Large intestine (tissue), 12 donors: ENCODE data around the gene OR2T34. TPM values are rescaled to one million over a fixed set of nuclear protein-coding genes. Genes with fewer than 3 reads are reported as not detected.
A peak's percentile ranks its signal among the peaks of the same experiment; 100 is the strongest.
"Not testable (repeated sequence)": the region's sequence is repeated elsewhere in the genome, so short reads cannot be mapped to it uniquely, and the experiment has no call there.

Experiments
- DNase-seq, 2 donors: peaks; one replicate each; pipeline versions ENCODE4 v3.0.0 to v3.0.0-alpha.2; 2013
- H3K27ac ChIP-seq: one replicate; pipeline ENCODE4 v1.5.1; 2013; ENCODE audit warnings: low read length
- H3K27me3 ChIP-seq: 2 replicates; pipeline ENCODE4 v1.6.1; 2013; ENCODE audit warnings: low read length; ENCODE audit not compliant: control insufficient read depth, insufficient read depth
- H3K36me3 ChIP-seq: 2 replicates; pipeline ENCODE4 v1.6.1; 2013; ENCODE audit warnings: low read length; ENCODE audit not compliant: control insufficient read depth, insufficient read depth
- H3K4me1 ChIP-seq: one replicate; pipeline ENCODE4 v1.6.1; 2013; ENCODE audit warnings: low read length; ENCODE audit not compliant: control insufficient read depth, insufficient read depth
- H3K4me3 ChIP-seq: one replicate; pipeline ENCODE4 v1.5.1; 2013; ENCODE audit warnings: low read length
- H3K9me3 ChIP-seq: one replicate; pipeline ENCODE4 v1.6.1; 2013; ENCODE audit warnings: mild to moderate bottlenecking, low read depth, low read length, moderate library complexity; ENCODE audit not compliant: control insufficient read depth
- WGBS: methylation state at CpG from one replicate; pipeline ENCODE4 v1.1.5; 2013; ENCODE audit warnings: low lambda C conversion rate; ENCODE audit not compliant: insufficient coverage; 5-methylcytosine and 5-hydroxymethylcytosine counted together
- long read RNA-seq, 11 donors: transcript quantifications; one replicate each; lab custom pipeline, GENCODE V29; 2026
- polyA plus RNA-seq: library from polyadenylated mRNA; unstranded; fragments of 120-200 nt; gene quantifications from one replicate; pipeline ENCODE4 v1.2.1, GENCODE V29; 2013

OR2T34 gene, protein sequence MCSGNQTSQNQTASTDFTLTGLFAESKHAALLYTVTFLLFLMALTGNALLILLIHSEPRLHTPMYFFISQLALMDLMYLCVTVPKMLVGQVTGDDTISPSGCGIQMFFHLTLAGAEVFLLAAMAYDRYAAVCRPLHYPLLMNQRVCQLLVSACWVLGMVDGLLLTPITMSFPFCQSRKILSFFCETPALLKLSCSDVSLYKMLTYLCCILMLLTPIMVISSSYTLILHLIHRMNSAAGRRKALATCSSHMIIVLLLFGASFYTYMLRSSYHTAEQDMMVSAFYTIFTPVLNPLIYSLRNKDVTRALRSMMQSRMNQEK
- not detected for polyA plus RNA-seq
- long read RNA-seq, donor 1: 0 reads
- long read RNA-seq, donor 2: 0 reads
- long read RNA-seq, donor 3: 0 reads
- long read RNA-seq, donor 4: 0 reads
- long read RNA-seq, donor 5: 0 reads
- long read RNA-seq, donor 6: 0 reads
- long read RNA-seq, donor 7: 0 reads
- long read RNA-seq, donor 8: 0 reads
- long read RNA-seq, donor 9: 0 reads
- long read RNA-seq, donor 10: 0 reads
- long read RNA-seq, donor 11: 0 reads

DNA sequence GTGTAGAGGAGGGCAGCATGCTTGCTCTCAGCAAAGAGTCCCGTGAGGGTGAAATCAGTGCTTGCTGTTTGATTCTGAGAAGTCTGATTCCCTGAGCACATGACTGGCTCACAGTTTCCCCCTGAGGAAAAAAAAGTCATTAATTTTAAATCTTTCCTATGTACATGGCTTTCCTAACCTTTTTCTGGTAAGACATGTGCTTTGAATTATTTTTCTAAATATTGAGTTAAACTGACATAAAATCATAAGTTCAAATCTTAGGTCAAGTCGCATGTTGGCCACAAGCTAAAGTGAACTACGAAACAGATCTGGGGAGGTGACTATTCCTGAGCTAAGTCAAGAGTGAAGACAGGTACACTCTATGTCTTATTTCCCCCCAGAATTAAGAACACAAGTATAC, at the start of gene OR2T34:
OR2T34 (minus strand) TSS at position 101 of the 400 bp plus-strand sequence; CDS start at position 101, 0 bp downstream.
- not testable (repeated sequence) for H3K27me3 ChIP-seq, DNase-seq
- WGBS: no CpG with 5 or more reads among the region's 3 CpGs

GRCh38 chr1:248622570-248623001, 48.0 kb upstream of the OR2T34 start:
- no peaks in the 10 kb centered on the region for H3K36me3 ChIP-seq
- peak in 1 of 2 donors; percentile 33 for DNase-seq
- WGBS: no CpG with 5 or more reads among the region's 4 CpGs
- H3K4me1 ChIP-seq: no peaks in the 10 kb centered on the region
- H3K27ac ChIP-seq: no peak overlapping the region
- H3K4me3 ChIP-seq: no peak overlapping the region
- H3K9me3 ChIP-seq: no peaks in the 10 kb centered on the region
- no peaks in the 10 kb centered on the region for H3K27me3 ChIP-seq

More for the DNA sequence above, at the start of gene OR2T34:
- not testable (repeated sequence) for H3K27ac ChIP-seq, H3K4me1 ChIP-seq, H3K9me3 ChIP-seq, H3K4me3 ChIP-seq, H3K36me3 ChIP-seq

- no peaks in the 10 kb centered on the region for H3K27me3 ChIP-seq
- no peaks in the 10 kb centered on the region for H3K36me3 ChIP-seq
- no peaks in the 10 kb centered on the region for H3K9me3 ChIP-seq
- WGBS: 42% methylated on average over 2 of the region's 7 CpGs
- no peak overlapping the region for H3K4me3 ChIP-seq
- no peak for DNase-seq
- no peak overlapping the region for H3K27ac ChIP-seq
- H3K4me1 ChIP-seq: no peaks in the 10 kb centered on the region
These were observed 47.2 kb upstream of the OR2T34 start for GRCh38 chr1:248621770-248622169.

- Histone ChIP-seq H3K27ac (no peak overlapping the region), H3K4me1 (no peaks in the 10 kb centered on the region), H3K9me3 (no peaks in the 10 kb centered on the region), H3K4me3 (no peak overlapping the region), H3K36me3 (no peaks in the 10 kb centered on the region), H3K27me3 (no peaks in the 10 kb centered on the region)
- 10% methylated on average over 3 of the region's 3 CpGs for WGBS
- peak; percentile 24 to 28 for DNase-seq
These were observed 44.3 kb upstream of the OR2T34 start for GRCh38 chr1:248618878-248619277.

GRCh38 chr1:248618119-248618518, 43.6 kb upstream of the OR2T34 start:
- Histone ChIP-seq H3K36me3 (no peaks in the 10 kb centered on the region), H3K27me3 (no peaks in the 10 kb centered on the region), H3K4me1 (no peaks in the 10 kb centered on the region), H3K27ac (no peak overlapping the region), H3K9me3 (no peaks in the 10 kb centered on the region), H3K4me3 (no peak overlapping the region)
- DNase-seq: no peak
- no CpG with 5 or more reads among the region's 7 CpGs for WGBS

DNA sequence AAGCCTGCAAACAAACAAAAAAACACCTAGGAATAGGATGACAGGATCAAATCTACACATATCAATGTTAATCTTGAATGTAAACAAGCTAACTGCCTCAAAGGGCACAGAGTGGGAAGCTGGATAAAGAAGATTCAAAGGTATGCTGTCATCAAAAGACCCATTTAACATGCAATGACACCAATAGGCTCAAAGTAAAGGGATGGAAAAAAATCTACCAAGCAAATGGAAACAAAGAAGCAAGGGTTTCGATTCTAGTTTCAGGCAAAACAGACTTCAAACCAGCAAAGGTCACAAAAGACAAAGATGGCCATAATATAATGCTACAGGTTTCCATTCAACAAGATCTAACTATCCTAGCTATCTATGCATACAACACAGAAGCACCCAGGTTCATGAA, 39.2 kb upstream of the OR2T34 start:
- Histone ChIP-seq H3K4me3 (no peak overlapping the region), H3K27ac (no peak overlapping the region), H3K4me1 (no peaks in the 10 kb centered on the region), H3K36me3 (no peaks in the 10 kb centered on the region), H3K9me3 (no peaks in the 10 kb centered on the region), H3K27me3 (no peaks in the 10 kb centered on the region)
- WGBS: no CpG with 5 or more reads among the region's 1 CpG
- DNase-seq: no peak

GRCh38 chr1:248611883-248612414, 37.4 kb upstream of the OR2T34 start:
- Histone ChIP-seq H3K4me3 (no peak overlapping the region), H3K4me1 (no peaks in the 10 kb centered on the region), H3K27ac (no peak overlapping the region), H3K27me3 (no peaks in the 10 kb centered on the region), H3K9me3 (no peaks in the 10 kb centered on the region), H3K36me3 (no peaks in the 10 kb centered on the region)
- no CpG with 5 or more reads among the region's 4 CpGs for WGBS
- DNase-seq: no peak

- no peaks in the 10 kb centered on the region for H3K4me1 ChIP-seq
- WGBS: 83% methylated on average over 1 of the region's 3 CpGs
- H3K9me3 ChIP-seq: no peaks in the 10 kb centered on the region
- no peak for DNase-seq
- no peak overlapping the region for H3K27ac ChIP-seq
- no peaks in the 10 kb centered on the region for H3K27me3 ChIP-seq
- H3K4me3 ChIP-seq: no peak overlapping the region
- no peaks in the 10 kb centered on the region for H3K36me3 ChIP-seq
These were observed 35.7 kb upstream of the OR2T34 start for GRCh38 chr1:248610301-248610700.

DNA sequence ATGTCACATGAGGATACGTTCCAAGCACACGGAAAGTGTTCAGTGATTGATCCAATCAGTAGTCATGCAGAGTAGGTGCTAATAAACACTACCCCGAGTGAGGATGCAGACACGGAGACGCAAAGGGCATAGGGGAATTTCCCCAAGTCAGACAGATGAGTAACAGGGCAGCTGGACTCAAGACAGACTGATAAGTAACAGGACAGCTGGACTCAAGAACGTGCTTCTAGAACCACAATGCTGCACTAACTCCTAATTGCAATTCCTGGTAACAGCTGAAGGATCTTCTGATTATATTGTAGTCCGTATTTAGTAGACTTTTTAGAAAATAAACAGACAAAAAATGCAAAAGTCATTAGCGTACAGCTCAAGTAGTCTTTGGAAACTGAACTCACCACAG, 24.8 kb upstream of the OR2T34 start:
- Histone ChIP-seq H3K27ac (no peak overlapping the region), H3K36me3 (no peaks in the 10 kb centered on the region), H3K27me3 (no peaks in the 10 kb centered on the region), H3K9me3 (no peaks in the 10 kb centered on the region), H3K4me1 (no peaks in the 10 kb centered on the region), H3K4me3 (no peak overlapping the region)
- no peak for DNase-seq
- 100% methylated on average over 1 of the region's 8 CpGs for WGBS

DNA sequence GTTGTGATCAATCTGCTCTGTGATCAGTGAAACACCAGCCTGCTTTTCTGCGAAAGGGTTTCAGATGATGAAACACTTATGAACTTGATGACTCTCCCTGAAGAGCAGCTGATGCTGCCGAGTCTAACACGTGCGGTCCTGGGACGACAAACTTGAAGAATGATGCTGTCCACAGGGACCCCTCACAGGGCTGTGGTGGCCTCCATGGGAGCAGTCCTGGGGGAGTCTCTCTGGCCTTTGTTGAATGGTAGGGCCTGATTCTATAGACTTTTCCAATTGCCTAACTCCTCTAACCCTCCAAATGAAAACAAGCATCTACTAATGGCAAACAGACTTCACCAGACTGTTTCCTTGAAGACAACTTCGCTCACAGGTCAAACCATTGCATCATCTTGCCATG, 23.0 kb upstream of the OR2T34 start, which contains the start of gene OR2T10:
OR2T10 (minus strand) TSS at position 112 of the 400 bp plus-strand sequence. CDS start 3,932 bp downstream, outside the sequence.
- Histone ChIP-seq H3K27me3 (no peaks in the 10 kb centered on the region), H3K4me1 (no peaks in the 10 kb centered on the region), H3K4me3 (no peak within 1 kb of the TSS), H3K9me3 (no peaks in the 10 kb centered on the region), H3K36me3 (no peaks in the 10 kb centered on the region), H3K27ac (no peak within 1 kb of the TSS)
- no peak for DNase-seq
- WGBS: no CpG with 5 or more reads among the region's 6 CpGs
